B cell (primary cell): ENCODE measurements around the gene PHF19. TPM values are rescaled to one million over a fixed set of nuclear protein-coding genes. Genes with fewer than 3 reads are reported as not detected.

Experiments
- ATAC-seq: fragments of 200-7000 bp; cut with Tn5 transposase; one replicate; pipeline ENCODE4 v1.10.0; 2021; ENCODE audit warnings: low read depth, mild to moderate bottlenecking, moderate number of reproducible peaks, moderate library complexity
- CTCF ChIA-PET: fragments of 350-600 bp; sonication (Branson Sonifier 250); formaldehyde crosslinking; loops from one replicate; lab custom pipeline; 2021; ENCODE audit warnings: antibody characterized with exemption, inconsistent platforms; lab: Charles Lee
- POLR2A ChIA-PET: fragments of 350-600 bp; sonication (Branson Sonifier 250); formaldehyde crosslinking; loops from one replicate; lab custom pipeline; 2021; ENCODE audit warnings: antibody characterized with exemption; lab: Charles Lee
- DNase-seq: peaks from one replicate; pipeline ENCODE4 v3.0.0; 2013
- H2AFZ ChIP-seq: 2 replicates; pipeline ENCODE4 v1.6.1; 2012; ENCODE audit warnings: mild to moderate bottlenecking, low read depth, low read length; ENCODE audit not compliant: insufficient read depth, poor library complexity, severe bottlenecking
- H3K27ac ChIP-seq, 2 donors: 1 replicate in 1 of 2; 2 replicates in 1 of 2; pipeline ENCODE4 v1.5.1; 2012 to 2013; ENCODE audit warnings: low read length in 2 of 2, mild to moderate bottlenecking in 2 of 2, moderate library complexity in 1 of 2
- H3K27me3 ChIP-seq, 4 experiments: fragments of 200-600 bp in 1 of 4; sonication (generic) in 1 of 4; replicated peaks in 1 of 4; 1 replicate in 2 of 4; 2 replicates in 2 of 4; pipeline versions ENCODE4 v1.6.1 to v1.7.0; 2013 to 2016; ENCODE audit warnings: low read length in 3 of 4, mild to moderate bottlenecking in 2 of 4, mixed read lengths in 1 of 4, moderate library complexity in 1 of 4; ENCODE audit not compliant: insufficient read depth in 4 of 4, control insufficient read depth in 3 of 4; ENCODE audit errors: control extremely low read depth in 1 of 4
- H3K36me3 ChIP-seq, 2 experiments: replicated peaks in 1 of 2; 1 replicate in 1 of 2; 2 replicates in 1 of 2; pipeline versions ENCODE4 v1.6.1 to v1.7.1; 2013; ENCODE audit warnings: low read length in 1 of 2; ENCODE audit not compliant: insufficient read depth in 2 of 2, control insufficient read depth in 1 of 2; ENCODE audit errors: control extremely low read depth in 1 of 2, extremely low read depth in 1 of 2
- H3K4me1 ChIP-seq, 2 donors: fragments of 200-600 bp in 1 of 2; sonication (generic) in 1 of 2; 1 replicate in 1 of 2; 2 replicates in 1 of 2; pipeline versions ENCODE4 v1.5.1 to v1.6.1; 2013 to 2017; ENCODE audit warnings: low read length in 2 of 2; ENCODE audit not compliant: control insufficient read depth in 2 of 2, insufficient read depth in 2 of 2
- H3K4me2 ChIP-seq: replicated peaks from 2 replicates; pipeline ENCODE3; 2012; ENCODE audit warnings: mild to moderate bottlenecking, low read depth, low read length; ENCODE audit not compliant: poor library complexity, severe bottlenecking
- H3K4me3 ChIP-seq, 5 experiments: fragments of 200-600 bp in 1 of 5; sonication (generic) in 1 of 5; 1 replicate in 3 of 5; 2 replicates in 2 of 5; pipeline versions ENCODE4 v1.5.1 to v1.7.0; 2011 to 2016; ENCODE audit warnings: low read length in 4 of 5, mild to moderate bottlenecking in 4 of 5, low read depth in 2 of 5, control low read depth in 1 of 5, moderate library complexity in 1 of 5; ENCODE audit not compliant: insufficient read depth in 1 of 5; ENCODE audit errors: control extremely low read depth in 1 of 5, extremely low read depth in 1 of 5
- H3K79me2 ChIP-seq: fragments of 200-600 bp; sonication (generic); one replicate; pipeline ENCODE4 v1.6.0; 2016; ENCODE audit warnings: low read length; ENCODE audit not compliant: control insufficient read depth, insufficient read depth
- H3K9ac ChIP-seq: fragments of 200-600 bp; sonication (generic); 2 replicates; pipeline ENCODE4 v1.6.1; 2017; ENCODE audit warnings: mild to moderate bottlenecking, low read length, moderate library complexity
- H3K9me3 ChIP-seq, 3 donors: one replicate each; pipeline versions ENCODE4 v1.6.1 to v1.7.1; 2013; ENCODE audit warnings: low read length in 2 of 3; ENCODE audit not compliant: control insufficient read depth in 2 of 3, insufficient read depth in 1 of 3; ENCODE audit errors: control extremely low read depth in 1 of 3
- H4K20me1 ChIP-seq: 2 replicates; pipeline ENCODE4 v1.6.0; 2012; ENCODE audit warnings: mild to moderate bottlenecking, low read length; ENCODE audit not compliant: insufficient read depth, control insufficient read depth, poor library complexity, severe bottlenecking
- H3K27ac Mint-ChIP-seq: one replicate; pipeline ENCODE4 v1.8.0; 2021; ENCODE audit warnings: mixed read lengths
- H3K27me3 Mint-ChIP-seq: one replicate; pipeline ENCODE4 v1.8.0; 2021; ENCODE audit warnings: mixed read lengths
- H3K4me1 Mint-ChIP-seq: one replicate; pipeline ENCODE4 v1.8.0; 2021; ENCODE audit warnings: mixed read lengths
- H3K4me3 Mint-ChIP-seq: one replicate; pipeline ENCODE4 v1.8.0; 2021; ENCODE audit warnings: mixed read lengths
- H3K9me3 Mint-ChIP-seq: one replicate; pipeline ENCODE4 v1.8.0; 2022; ENCODE audit warnings: mixed read lengths; ENCODE audit not compliant: insufficient read depth
- CTCF ChIP-seq: fragments of 200-600 bp; IDR thresholded peaks from one replicate; pipeline ENCODE4 v1.8.0; 2022; ENCODE audit warnings: antibody characterized with exemption, mild to moderate bottlenecking
- EZH2 ChIP-seq: IDR thresholded peaks from 2 replicates; pipeline ENCODE4 v1.6.1; 2012; ENCODE audit warnings: borderline replicate concordance, low read depth, mild to moderate bottlenecking, moderate library complexity, low read length; ENCODE audit not compliant: insufficient read depth, poor library complexity, severe bottlenecking
- WGBS: methylation state at CpG from one replicate; pipeline ENCODE4 v1.1.5; 2013; ENCODE audit warnings: missing lambda C conversion rate; ENCODE audit not compliant: insufficient coverage; 5-methylcytosine and 5-hydroxymethylcytosine counted together
- intact Hi-C: fragments of 100-400 bp; cut with micrococcal nuclease; formaldehyde crosslinking; loops from one replicate; pipeline ENCODE4 v1.10.0; 2022
- polyA plus RNA-seq: library from polyadenylated mRNA; depleted of rRNA; stranded (reverse); fragments of >200 nt; gene quantifications from 2 replicates; pipeline ENCODE4 v1.2.3, GENCODE V29; 2012
- total RNA-seq, 2 donors: library from RNA; stranded (reverse); fragments of 120-200 nt in 1 of 2; gene quantifications; 1 replicate in 1 of 2; 2 replicates in 1 of 2; pipeline versions ENCODE4 v1.2.3 to v1.2.4, GENCODE V29; 2013 to 2022

The PHF19 gene
- total and polyA plus RNA-seq, 2 donors (not counting 1 experiment from before 2014, with no cell fraction given): 17.0 to 20.9 TPM

- ChIA-PET POLR2A (interaction anchor here (0.5 to 2.0 kb wide), 3 partner anchors 33 to 1016 kb away, joined by 5 to 8 read pairs (median 7); no protein-coding TSS in a partner anchor), CTCF (interaction anchor here (0.6 to 1.6 kb wide), 3 partner anchors 10 to 180 kb away, joined by 3 to 11 read pairs (median 6); no protein-coding TSS in a partner anchor)
- Histone ChIP-seq H4K20me1 (no peaks in the 10 kb centered on the region), H2AFZ (peak overlapping the region; percentile 14), H3K27ac (peak overlapping the region; percentile 90 to 99), H3K4me2 (peak overlapping the region; percentile 98), H3K4me3 (no peak overlapping the region), H3K27me3 (no peaks in the 10 kb centered on the region), H3K9me3 (no peaks in the 10 kb centered on the region), H3K9ac (no peak overlapping the region), H3K4me1 (peaks cover 53 to 84% of the 10 kb centered on the region in 2 donors), H3K36me3 (no peaks in the 10 kb centered on the region), H3K79me2 (peaks cover 4% of the 10 kb centered on the region)
- Mint-ChIP-seq H3K27ac (peak overlapping the region; percentile 95), H3K27me3 (no peaks in the 10 kb centered on the region), H3K4me3 (peak overlapping the region; percentile 80), H3K9me3 (no peaks in the 10 kb centered on the region), H3K4me1 (peaks cover 79% of the 10 kb centered on the region)
- ATAC-seq (peak; percentile 18), DNase-seq (peak; percentile 70)
- TF ChIP-seq CTCF (no peak), EZH2 (no peak)
- 45% methylated on average over 12 of the region's 13 CpGs for WGBS
- intact Hi-C loops: loop anchor here (5.0 kb wide), 1 partner anchor 147 kb away; the partner anchor contains the start of gene CNTRL
Measured at GRCh38 chr9:120925535-120926396, 48.8 kb upstream of the PHF19 start.
